Heart right ventricle (tissue), 16 donors: ENCODE data around the gene BCHE. TPM values are rescaled to one million over a fixed set of nuclear protein-coding genes. Genes with fewer than 3 reads are reported as not detected.

ENCODE experiments used
- ATAC-seq, 8 donors: fragments of 200-7000 bp; cut with Tn5 transposase; one replicate each; pipeline ENCODE4 v1.9.1; 2020; ENCODE audit warnings: mild to moderate bottlenecking in 8 of 8, moderate library complexity in 8 of 8, moderate number of reproducible peaks in 1 of 8
- DNase-seq, 2 donors: peaks; one replicate each; pipeline ENCODE4 v3.0.0-alpha.2; 2020
- H3K27ac ChIP-seq, 10 donors: fragments of 200-600 bp; sonication (generic) in 2 of 10; one replicate each; pipeline versions ENCODE4 v1.5.0 to v1.8.0; 2020 to 2022; ENCODE audit warnings: mild to moderate bottlenecking in 3 of 10
- H3K27me3 ChIP-seq, 7 donors: fragments of 200-600 bp; one replicate each; pipeline ENCODE4 v1.8.0; 2021 to 2022; ENCODE audit warnings: mild to moderate bottlenecking in 2 of 7
- H3K36me3 ChIP-seq, 9 donors: fragments of 200-600 bp; sonication (generic) in 1 of 9; one replicate each; pipeline versions ENCODE4 v1.5.0 to v1.8.0; 2020 to 2022; ENCODE audit warnings: mild to moderate bottlenecking in 2 of 9
- H3K4me1 ChIP-seq, 9 donors: fragments of 200-600 bp; sonication (generic) in 1 of 9; one replicate each; pipeline versions ENCODE4 v1.5.0 to v1.8.0; 2020 to 2022; ENCODE audit warnings: mild to moderate bottlenecking in 4 of 9
- H3K4me3 ChIP-seq, 10 donors: fragments of 200-600 bp; sonication (generic) in 2 of 10; one replicate each; pipeline versions ENCODE4 v1.5.0 to v1.8.0; 2020 to 2022; ENCODE audit warnings: mild to moderate bottlenecking in 7 of 10, moderate library complexity in 2 of 10
- H3K9me3 ChIP-seq, 11 donors: fragments of 200-600 bp in 10 of 11; sonication (generic) in 2 of 11; one replicate each; pipeline versions ENCODE4 v1.5.0 to v1.8.0; 2013 to 2022; ENCODE audit warnings: mild to moderate bottlenecking in 2 of 11, control low read depth in 1 of 11, moderate library complexity in 1 of 11
- CTCF ChIP-seq, 9 donors: fragments of 200-600 bp; sonication (generic) in 2 of 9; IDR thresholded peaks; one replicate each; pipeline versions ENCODE4 v1.5.0 to v1.8.0; 2021 to 2022; ENCODE audit warnings: antibody characterized with exemption in 9 of 9, mild to moderate bottlenecking in 5 of 9, moderate library complexity in 1 of 9
- WGBS, 2 donors: extraction: QIAGEN DNeasy Blood & Tissue Kit; methylation state at CpG; one replicate each; pipeline ENCODE4 v1.1.7; 2013; ENCODE audit warnings: inconsistent platforms in 1 of 2; 5-methylcytosine and 5-hydroxymethylcytosine counted together
- intact Hi-C, 10 donors: fragments of 100-400 bp; cut with DNase I; formaldehyde crosslinking; loops; one replicate each; pipeline versions ENCODE4 v1.11.1 to v1.14.2; 2022
- polyA plus RNA-seq, 2 donors: library from polyadenylated mRNA; stranded (reverse); fragments of 200-250 nt; gene quantifications; one replicate each; pipeline ENCODE4 v1.2.3, GENCODE V29; 2013
- total RNA-seq, 10 donors: library from RNA; stranded (reverse); fragmentation: NEBNext Ultra II Directional in 3 of 10; extraction: Animal tissue kit (Norgen Biotek cat#: 25700) in 3 of 10; gene quantifications; one replicate each; pipeline versions ENCODE4 v1.2.1 to v1.2.4, GENCODE V29; 2021 to 2023
- donor health status: Arrhythmogenic right ventricular cardiomyopathy.
- donor health status: ischemic (EF 13 %, LVEDD 7.1; RV severe dilation, severe dysfunction).
- donor health status: healthy with polysubstance abuse.
- donor health status: DM: no; HTN: yes; CAD: no.
- donor health status: DM: no; HTN: no; CAD: no.
- donor health status: ischemic (EF 25% LVEDD 6.9; RV normal size, moderate dysfunction).
- donor health status: ischemic (EF 25% LVEDD 5.7; RV mildly dilated, moderate dysfunction).
- donor health status: healthy.
- donor health status: DM: yes; HTN: yes; CAD: no.
- donor health status: Ischemic cardiomyopathy.
- donor health status: ischemic (EF 35%, LVEDD 5.7; RV mildly dilated, moderate dysfunction).
- donor health status: nonischemic (EF 11% LVEDD 7.7; RV severe dilation, severe dysfunction).
- donor health status: DM: yes; HTN: yes; CAD: no.
- donor health status: PGD.
- donor health status: ischemic (EF 29% LVEDD 5.4; RV normal size, mild dysfunction).
- donor health status: nonischemic (EF 23%, LVEDD 6.1; RV moderate dilation, normal function).

BCHE gene
- total and polyA plus RNA-seq, 12 donors, result 0.62 to 8.4 (median 1.9) TPM

GRCh38 chr3:165799026-165799425 lies 38.2 kb downstream of the BCHE start:
- 63 to 76% methylated on average over 1 of the region's 1 CpG for WGBS, 2 donors
- ATAC-seq (no peak), DNase-seq (no peak)
- no peaks in the 10 kb centered on the region for H3K36me3 ChIP-seq
- no peaks in the 10 kb centered on the region for H3K4me1 ChIP-seq
- intact Hi-C loops, result no loop called here
- H3K27me3 ChIP-seq, result no peaks in the 10 kb centered on the region
- H3K4me3 ChIP-seq, result no peak overlapping the region
- peaks cover 0 to 6% (median 0%) of the 10 kb centered on the region in 11 donors for H3K9me3 ChIP-seq
- no peak for TF ChIP-seq CTCF (IDR thresholded peaks at IDR 0.05)
- H3K27ac ChIP-seq, result no peak overlapping the region

- no peak overlapping the region for H3K27ac ChIP-seq
- ATAC-seq, result no peak
These were observed 39.7 kb downstream of the BCHE start for GRCh38 chr3:165797551-165797950.

GRCh38 chr3:165796701-165797100 lies 40.5 kb downstream of the BCHE start:
- no peak for ATAC-seq
- no peak for DNase-seq
- no peak overlapping the region for H3K27ac ChIP-seq
- no peaks in the 10 kb centered on the region for H3K4me1 ChIP-seq
- peaks cover 0 to 8% (median 0%) of the 10 kb centered on the region in 11 donors for H3K9me3 ChIP-seq
- H3K27me3 ChIP-seq, result no peaks in the 10 kb centered on the region
- H3K4me3 ChIP-seq, result no peak overlapping the region
- H3K36me3 ChIP-seq, result no peaks in the 10 kb centered on the region
- intact Hi-C loops, result no loop called here
- no peak for TF ChIP-seq CTCF (IDR thresholded peaks at IDR 0.05)
- WGBS, 2 donors, result 59 to 61% methylated on average over 2 of the region's 2 CpGs

More at GRCh38 chr3:165797551-165797950, 39.7 kb downstream of the BCHE start:
- intact Hi-C loops, result no loop called here
- no peak for TF ChIP-seq CTCF (IDR thresholded peaks at IDR 0.05)
- Histone ChIP-seq H3K36me3 (no peaks in the 10 kb centered on the region), H3K9me3 (peaks cover 0 to 7% (median 0%) of the 10 kb centered on the region in 11 donors), H3K4me1 (no peaks in the 10 kb centered on the region), H3K27me3 (no peaks in the 10 kb centered on the region), H3K4me3 (no peak overlapping the region)
- WGBS, 2 donors, result 60 to 64% methylated on average over 2 of the region's 2 CpGs
- DNase-seq, result no peak

GRCh38 chr3:165788531-165788930 lies 48.7 kb downstream of the BCHE start:
- intact Hi-C loops, result no loop called here
- Histone ChIP-seq H3K36me3 (no peaks in the 10 kb centered on the region), H3K9me3 (peaks cover 0 to 8% (median 0%) of the 10 kb centered on the region in 11 donors), H3K4me1 (no peaks in the 10 kb centered on the region), H3K27me3 (no peaks in the 10 kb centered on the region), H3K27ac (no peak overlapping the region), H3K4me3 (no peak overlapping the region)
- no peak for ATAC-seq
- no peak for DNase-seq
- 81 to 86% methylated on average over 4 of the region's 4 CpGs for WGBS, 2 donors
- TF ChIP-seq CTCF (IDR thresholded peaks at IDR 0.05), result no peak
